Measurements from ENCODE around the gene BICRA. TPM values are rescaled to one million over a fixed set of nuclear protein-coding genes. Genes with fewer than 3 reads are reported as not detected.
"Not testable (repeated sequence)": the region's sequence is repeated elsewhere in the genome, so short reads cannot be mapped to it uniquely, and the experiment has no call there.

The BICRA gene
- total RNA-seq, 1 donor from 2014 or later = 15.9 TPM

GRCh38 chr19:47630594-47630993 lies 21.7 kb downstream of the BICRA start:
- no peak overlapping the region for H3K4me3 ChIP-seq
- DNase-seq = no peak
- H3K4me1 ChIP-seq = peaks cover 11% of the 10 kb centered on the region

GRCh38 chr19:47631681-47632446 lies 22.9 kb downstream of the BICRA start:
- no peak overlapping the region for H3K27ac ChIP-seq
- H3K36me3 ChIP-seq = no peaks in the 10 kb centered on the region
- DNase-seq = no peak
- no peak overlapping the region for H3K4me3 ChIP-seq
- intact Hi-C loops (cut with DNase I) = no loop called here
- peak; percentile 57 for ATAC-seq
- no peaks in the 10 kb centered on the region for H3K27me3 ChIP-seq
- H3K4me1 ChIP-seq = peaks cover 14% of the 10 kb centered on the region
- no peaks in the 10 kb centered on the region for H3K9me3 ChIP-seq
- TF ChIP-seq CTCF (IDR thresholded peaks at IDR 0.05) = no peak

More at GRCh38 chr19:47630594-47630993, 21.7 kb downstream of the BICRA start:
- Histone ChIP-seq H3K36me3 (no peaks in the 10 kb centered on the region), H3K27ac (no peak overlapping the region), H3K27me3 (no peaks in the 10 kb centered on the region), H3K9me3 (no peaks in the 10 kb centered on the region)
- ATAC-seq = no peak
- intact Hi-C loops (cut with DNase I) = no loop called here
- no peak for TF ChIP-seq CTCF (IDR thresholded peaks at IDR 0.05)

GRCh38 chr19:47633517-47633916 lies 24.6 kb downstream of the BICRA start:
- no peak for DNase-seq
- H3K4me1 ChIP-seq = peaks cover 21% of the 10 kb centered on the region

GRCh38 chr19:47633996-47634395 lies 25.1 kb downstream of the BICRA start:
- no peak overlapping the region for H3K27ac ChIP-seq
- H3K4me1 ChIP-seq = peaks cover 21% of the 10 kb centered on the region
- H3K27me3 ChIP-seq = no peaks in the 10 kb centered on the region
- no peak for ATAC-seq
- H3K9me3 ChIP-seq = no peaks in the 10 kb centered on the region
- no peaks in the 10 kb centered on the region for H3K36me3 ChIP-seq
- no peak for TF ChIP-seq CTCF (IDR thresholded peaks at IDR 0.05)
- intact Hi-C loops (cut with DNase I) = no loop called here
- H3K4me3 ChIP-seq = no peak overlapping the region
- no peak for DNase-seq

More at GRCh38 chr19:47633517-47633916, 24.6 kb downstream of the BICRA start:
- Histone ChIP-seq H3K27me3 (no peaks in the 10 kb centered on the region), H3K27ac (no peak overlapping the region), H3K9me3 (no peaks in the 10 kb centered on the region), H3K36me3 (no peaks in the 10 kb centered on the region), H3K4me3 (no peak overlapping the region)
- intact Hi-C loops (cut with DNase I) = no loop called here
- no peak for TF ChIP-seq CTCF (IDR thresholded peaks at IDR 0.05)
- ATAC-seq = no peak

GRCh38 chr19:47635152-47635754 lies 26.3 kb downstream of the BICRA start:
- peaks cover 21% of the 10 kb centered on the region for H3K4me1 ChIP-seq
- H3K36me3 ChIP-seq; DNase-seq; intact Hi-C loops (cut with DNase I); H3K27ac ChIP-seq; H3K4me3 ChIP-seq; ATAC-seq; H3K9me3 ChIP-seq; H3K27me3 ChIP-seq: not testable (repeated sequence)

- H3K36me3 ChIP-seq = no peaks in the 10 kb centered on the region
- intact Hi-C loops (cut with DNase I) = no loop called here
- peaks cover 12% of the 10 kb centered on the region for H3K4me1 ChIP-seq
- no peaks in the 10 kb centered on the region for H3K27me3 ChIP-seq
- ATAC-seq (peak; percentile 86), DNase-seq (no peak)
- no peak overlapping the region for H3K4me3 ChIP-seq
- no peak for TF ChIP-seq CTCF (IDR thresholded peaks at IDR 0.05)
- no peaks in the 10 kb centered on the region for H3K9me3 ChIP-seq
- H3K27ac ChIP-seq = peak overlapping the region; percentile 52
These were observed 28.6 kb downstream of the BICRA start for GRCh38 chr19:47637550-47637949.
